GM12878 (cell line): ENCODE results near the gene CPD. TPM values are rescaled to one million over a fixed set of nuclear protein-coding genes. Genes with fewer than 3 reads are reported as not detected.
"Not testable (repeated sequence)": the region's sequence is repeated elsewhere in the genome, so short reads cannot be mapped to it uniquely, and the experiment has no call there.

Experiments used
- ATAC-seq: fragments of 200-7000 bp; cut with Tn5 transposase; 3 replicates; pipeline ENCODE4 v1.9.1; 2020; ENCODE audit warnings: mild to moderate bottlenecking, moderate library complexity
- BruUV-seq: library from RNA; stranded (reverse); fragments of 400-500 nt; replicated peaks from 2 replicates; lab custom pipeline; 2021; lab: Mats Ljungman, UMichigan
- CTCF ChIA-PET: fragments of 300-600 bp; sonication (Branson Sonifier 250); formaldehyde crosslinking; extraction: SDS; loops from one replicate; lab custom pipeline; 2021; ENCODE audit warnings: inconsistent platforms; lab: Yijun Ruan, JAX
- POLR2A ChIA-PET: fragments of 350-600 bp; formaldehyde crosslinking; extraction: SDS; loops from one replicate; lab custom pipeline; 2021; ENCODE audit warnings: inconsistent platforms; lab: Charles Lee
- RAD21 ChIA-PET: fragments of 300-600 bp; sonication (Branson Sonifier 250); formaldehyde crosslinking; loops from one replicate; lab custom pipeline; 2023; ENCODE audit warnings: antibody characterized with exemption; ENCODE audit not compliant: unreplicated experiment; lab: Charles Lee
- SMC1A ChIA-PET: fragments of 300-600 bp; sonication (Branson Sonifier 250); formaldehyde crosslinking; loops from one replicate; lab custom pipeline; 2023; ENCODE audit not compliant: unreplicated experiment, uncharacterized antibody; lab: Charles Lee
- DNase-seq: peaks from one replicate; pipeline ENCODE4 v3.0.0-alpha.2; 2011; ENCODE audit warnings: low read depth, low spot score
- FAIRE-seq: peaks from 3 replicates; lab custom pipeline; 2011; peaks lifted over from hg19 to GRCh38; lab: Jason Lieb, UNC
- H2AFZ ChIP-seq: 2 replicates; pipeline ENCODE4 v1.6.0; 2011; ENCODE audit warnings: low read depth, low read length, control low read depth; ENCODE audit not compliant: control insufficient read depth
- H3K27ac ChIP-seq: 2 replicates; pipeline ENCODE4 v1.5.1; 2011; ENCODE audit warnings: control low read depth; ENCODE audit not compliant: control insufficient read depth, insufficient read depth
- H3K27me3 ChIP-seq, 2 experiments: replicated peaks in 1 of 2; 2 replicates each; pipeline versions ENCODE4 v1.6.0 to v1.6.1; 2011; ENCODE audit warnings: low read length in 1 of 2; ENCODE audit not compliant: control insufficient read depth in 2 of 2, insufficient read depth in 2 of 2
- H3K36me3 ChIP-seq, 2 experiments: 2 replicates each; pipeline ENCODE4 v1.5.1; 2011; ENCODE audit warnings: low read length in 1 of 2; ENCODE audit not compliant: control insufficient read depth in 2 of 2, insufficient read depth in 2 of 2
- H3K4me1 ChIP-seq: 2 replicates; pipeline ENCODE4 v1.6.1; 2011; ENCODE audit warnings: mild to moderate bottlenecking, low read length, moderate library complexity, mixed read lengths; ENCODE audit not compliant: control insufficient read depth, insufficient read depth
- H3K4me2 ChIP-seq: 2 replicates; pipeline ENCODE4 v1.6.0; 2011; ENCODE audit warnings: control low read depth; ENCODE audit not compliant: control insufficient read depth, insufficient read depth
- H3K4me3 ChIP-seq: fragments of 200-600 bp; sonication (generic); 2 replicates; pipeline ENCODE4 v1.5.1; 2016
- H3K79me2 ChIP-seq: 2 replicates; pipeline ENCODE4 v1.6.0; 2011; ENCODE audit warnings: low read length; ENCODE audit not compliant: control insufficient read depth, insufficient read depth
- H3K9ac ChIP-seq: 2 replicates; pipeline ENCODE4 v1.8.0; 2011; ENCODE audit warnings: low read length, control low read depth, mixed read lengths; ENCODE audit not compliant: control insufficient read depth, insufficient read depth
- H3K9me3 ChIP-seq: replicated peaks from 3 replicates; pipeline ENCODE4 v1.5.1; 2011; ENCODE audit warnings: mild to moderate bottlenecking, low read length; ENCODE audit not compliant: control insufficient read depth, insufficient read depth
- H4K20me1 ChIP-seq: 2 replicates; pipeline ENCODE4 v1.6.0; 2011; ENCODE audit not compliant: control insufficient read depth, insufficient read depth
- BCLAF1 ChIP-seq: fragments of 450-650 bp; IDR thresholded peaks from 2 replicates; pipeline ENCODE4 v1.6.1; 2017; ENCODE audit warnings: antibody characterized with exemption, mild to moderate bottlenecking, moderate library complexity
- CTCF ChIP-seq, 3 experiments: IDR thresholded peaks in 2 of 3; conservative IDR thresholded peaks in 1 of 3; 2 replicates each; pipeline ENCODE4 v1.5.1; 2011; ENCODE audit warnings: low read depth in 3 of 3, low read length in 3 of 3, mild to moderate bottlenecking in 3 of 3, control low read depth in 2 of 3, moderate library complexity in 2 of 3, inconsistent platforms in 1 of 3, mixed read lengths in 1 of 3; ENCODE audit not compliant: control insufficient read depth in 2 of 3, insufficient read depth in 1 of 3; ENCODE audit errors: extremely low read depth in 1 of 3
- HDAC6 ChIP-seq: fragments of 200-600 bp; sonication (generic); IDR thresholded peaks from one replicate; pipeline ENCODE4 v1.8.0; 2017; ENCODE audit warnings: antibody characterized with exemption; ENCODE audit not compliant: unreplicated experiment
- MTA3 ChIP-seq: IDR thresholded peaks from 2 replicates; pipeline ENCODE4 v1.6.1; 2012; ENCODE audit warnings: low read length, inconsistent platforms, borderline replicate concordance
- NFIC ChIP-seq: IDR thresholded peaks from 2 replicates; pipeline ENCODE4 v1.6.1; 2012; ENCODE audit warnings: low read depth, mild to moderate bottlenecking, inconsistent platforms, low read length, moderate library complexity
- NFXL1 ChIP-seq: fragments of 450-650 bp; IDR thresholded peaks from 2 replicates; pipeline ENCODE4 v1.6.1; 2017; ENCODE audit warnings: antibody characterized with exemption, mild to moderate bottlenecking, borderline replicate concordance
- PAX5 ChIP-seq: IDR thresholded peaks from 2 replicates; pipeline ENCODE4 v1.6.1; 2011; ENCODE audit warnings: low read depth, low read length, borderline replicate concordance
- SKIL ChIP-seq: fragments of 450-650 bp; IDR thresholded peaks from 2 replicates; pipeline ENCODE4 v1.6.1; 2017; ENCODE audit warnings: mild to moderate bottlenecking, low read depth, inconsistent platforms; ENCODE audit not compliant: poor library complexity, severe bottlenecking
- SREBF2 ChIP-seq: IDR thresholded peaks from 2 replicates; pipeline ENCODE4 v1.6.1; 2012; ENCODE audit warnings: mild to moderate bottlenecking, low read length
- USF2 ChIP-seq: IDR thresholded peaks from 2 replicates; pipeline ENCODE4 v1.6.1; 2011; ENCODE audit warnings: low read depth, low read length, improper control_type of control experiment, borderline replicate concordance
- WGBS: methylation state at CpG from one replicate; pipeline ENCODE4 v1.1.6; 2016; ENCODE audit warnings: low lambda C conversion rate; ENCODE audit not compliant: insufficient replicate concordance, insufficient coverage; ENCODE audit errors: missing lambda C conversion rate; 5-methylcytosine and 5-hydroxymethylcytosine counted together
- in situ Hi-C: fragments of 300-500 bp; cut with MboI; formaldehyde crosslinking; loops from 9 replicates; pipeline ENCODE4 v1.14.3; 2018; ENCODE audit warnings: mixed read lengths
- intact Hi-C: fragments of 100-400 bp; cut with micrococcal nuclease; formaldehyde crosslinking; loops from one replicate; pipeline ENCODE4 v1.14.2; 2022; ENCODE audit not compliant: unreplicated experiment
- polyA plus RNA-seq, 11 experiments: library from polyadenylated mRNA; depleted of rRNA in 4 of 11; unstranded in 6 of 11; stranded (reverse) in 5 of 11; fragments of >200 nt; fragmentation: Nextera tagmentation in 4 of 11; fragmentation: Illumina TruSeq in 1 of 11; extraction: Ambion mirVana in 4 of 11; extraction: Trizol in 1 of 11; gene quantifications; 1 replicate in 1 of 11; 2 replicates in 10 of 11; pipeline versions ENCODE4 v1.2.1 to v1.2.3, GENCODE V29; 2011 to 2016; ENCODE audit warnings: inconsistent platforms in 2 of 11, missing spikeins in 2 of 11, low read depth in 1 of 11
- total RNA-seq, 4 experiments: library from RNA; depleted of rRNA in 3 of 4; stranded (reverse); fragments of >200 nt in 3 of 4; fragmentation: Illumina TruSeq in 1 of 4; extraction: Trizol in 1 of 4; gene quantifications; 2 replicates each; pipeline versions ENCODE4 v1.2.1 to v1.2.3, GENCODE V29; 2013 to 2021

CPD gene
- total and polyA plus RNA-seq, 10 of the 15 experiments (the other 5 are each of a cell fraction or from before 2014, with no cell fraction given) = 3.5 to 24.2 (median 15.7) TPM

- no peak for TF ChIP-seq SKIL
- TF ChIP-seq MTA3 = no peak
- no peak for TF ChIP-seq NFIC
- TF ChIP-seq BCLAF1 = no peak
- TF ChIP-seq HDAC6 = no peak
- TF ChIP-seq USF2 = no peak
- TF ChIP-seq PAX5 = no peak
- no peak for TF ChIP-seq CTCF (IDR thresholded peaks at IDR 0.05 in 2 of 3, conservative IDR thresholded peaks at IDR 0.05 in 1 of 3; ENCODE audit: control insufficient read depth in 2 of 3, extremely low read depth in 1 of 3, insufficient read depth in 1 of 3, low read depth in 3 of 3, low read length in 3 of 3)
- no peak for TF ChIP-seq NFXL1
- TF ChIP-seq SREBF2 = no peak
These were observed 79.6 kb downstream of the CPD start (continued) for GRCh38 chr17:30458371-30458770.

- H3K36me3 ChIP-seq, RAD21 ChIA-PET, H3K27me3 ChIP-seq, H2AFZ ChIP-seq, POLR2A ChIA-PET, DNase-seq, in situ Hi-C loops, H3K4me2 ChIP-seq, H3K27ac ChIP-seq, H4K20me1 ChIP-seq, H3K9ac ChIP-seq, FAIRE-seq, H3K79me2 ChIP-seq, ATAC-seq, BruUV-seq, intact Hi-C loops, H3K4me3 ChIP-seq, H3K4me1 ChIP-seq, H3K9me3 ChIP-seq, CTCF ChIA-PET: not testable (repeated sequence)
- SMC1A ChIA-PET = interaction anchor here (0.6 kb wide), 1 partner anchor 366 kb away, joined by 3 read pairs; no protein-coding TSS in a partner anchor
- WGBS = 75% methylated on average over 5 of the region's 5 CpGs
These were observed 80.2 kb downstream of the CPD start for GRCh38 chr17:30458797-30459413.
